Testis (tissue), 2 donors: Measurements from ENCODE around the gene CCNG2.

Experiments
- POLR2A ChIP-seq: fragments of 450-650 bp; IDR thresholded peaks from one replicate; pipeline ENCODE4 v1.6.1; 2017; ENCODE audit warnings: antibody characterized with exemption, mild to moderate bottlenecking, moderate library complexity
- TF ChIP-seq, protein P1 (sequence below), 3 experiments: fragments of 450-650 bp in 2 of 3; fragments of 200-600 bp in 1 of 3; sonication (generic) in 1 of 3; IDR thresholded peaks; one replicate each; pipeline ENCODE4 v1.5.1; 2016 to 2019; ENCODE audit warnings: antibody characterized with exemption in 3 of 3, mild to moderate bottlenecking in 2 of 3, moderate library complexity in 1 of 3

GRCh38 chr4:77143091-77143490 lies 13.9 kb upstream of the CCNG2 start:
- TF ChIP-seq, protein P1, sequence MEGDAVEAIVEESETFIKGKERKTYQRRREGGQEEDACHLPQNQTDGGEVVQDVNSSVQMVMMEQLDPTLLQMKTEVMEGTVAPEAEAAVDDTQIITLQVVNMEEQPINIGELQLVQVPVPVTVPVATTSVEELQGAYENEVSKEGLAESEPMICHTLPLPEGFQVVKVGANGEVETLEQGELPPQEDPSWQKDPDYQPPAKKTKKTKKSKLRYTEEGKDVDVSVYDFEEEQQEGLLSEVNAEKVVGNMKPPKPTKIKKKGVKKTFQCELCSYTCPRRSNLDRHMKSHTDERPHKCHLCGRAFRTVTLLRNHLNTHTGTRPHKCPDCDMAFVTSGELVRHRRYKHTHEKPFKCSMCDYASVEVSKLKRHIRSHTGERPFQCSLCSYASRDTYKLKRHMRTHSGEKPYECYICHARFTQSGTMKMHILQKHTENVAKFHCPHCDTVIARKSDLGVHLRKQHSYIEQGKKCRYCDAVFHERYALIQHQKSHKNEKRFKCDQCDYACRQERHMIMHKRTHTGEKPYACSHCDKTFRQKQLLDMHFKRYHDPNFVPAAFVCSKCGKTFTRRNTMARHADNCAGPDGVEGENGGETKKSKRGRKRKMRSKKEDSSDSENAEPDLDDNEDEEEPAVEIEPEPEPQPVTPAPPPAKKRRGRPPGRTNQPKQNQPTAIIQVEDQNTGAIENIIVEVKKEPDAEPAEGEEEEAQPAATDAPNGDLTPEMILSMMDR (IDR thresholded peaks at IDR 0.05), result no peak
- no peak for TF ChIP-seq POLR2A
